OCI-LY7 (cell line): ENCODE measurements around the gene STAMBPL1.

Source experiments
- CTCF ChIP-seq: fragments of 200-600 bp; sonication (generic); conservative IDR thresholded peaks from 2 replicates; pipeline ENCODE4 v1.5.1; 2014; ENCODE audit warnings: mild to moderate bottlenecking, antibody characterized with exemption, low read length, moderate library complexity, mixed read lengths
- EZH2phosphoT487 ChIP-seq: fragments of 200-600 bp; sonication (generic); IDR thresholded peaks from 2 replicates; pipeline ENCODE4 v1.6.1; 2018; ENCODE audit warnings: low read depth, borderline replicate concordance, mild to moderate bottlenecking, mixed run types, antibody characterized with exemption, low read length, moderate library complexity, mixed read lengths

GRCh38 chr10:88906921-88907320 lies 26.9 kb downstream of the STAMBPL1 start:
- no peak for TF ChIP-seq CTCF
- no peak for TF ChIP-seq EZH2phosphoT487
